Panc1 (cell line): ENCODE results near the gene MGME1. TPM values are rescaled to one million over a fixed set of nuclear protein-coding genes. Genes with fewer than 3 reads are reported as not detected.

Experiments used
- ATAC-seq: fragments of 200-7000 bp; cut with Tn5 transposase; 2 replicates; pipeline ENCODE4 v1.9.1; 2020; ENCODE audit warnings: mild to moderate bottlenecking, moderate library complexity
- BruUV-seq: library from RNA; stranded (reverse); fragments of 400-500 nt; replicated peaks from 2 replicates; lab custom pipeline; 2021; lab: Mats Ljungman, UMichigan
- CTCF ChIA-PET: fragments of 300-600 bp; sonication (Branson Sonifier 250); formaldehyde crosslinking; loops from one replicate; lab custom pipeline; 2022; ENCODE audit warnings: antibody characterized with exemption; lab: Charles Lee
- POLR2A ChIA-PET: fragments of 300-600 bp; sonication (Branson Sonifier 250); formaldehyde crosslinking; loops from one replicate; lab custom pipeline; 2022; ENCODE audit warnings: antibody characterized with exemption; lab: Charles Lee
- DNase-seq: peaks from one replicate; pipeline ENCODE4 v3.0.0-alpha.2; 2010; ENCODE audit warnings: low read depth, low spot score
- H3K27ac ChIP-seq: 2 replicates; pipeline ENCODE4 v1.5.1; 2011; ENCODE audit warnings: mild to moderate bottlenecking, low read length, inconsistent platforms
- H3K27me3 ChIP-seq: fragments of 200-500 bp; sonication (Bioruptor generic); 2 replicates; pipeline ENCODE4 v1.6.0; 2014; ENCODE audit warnings: low read length, inconsistent platforms; ENCODE audit not compliant: control insufficient read depth, insufficient read depth
- H3K36me3 ChIP-seq: fragments of 200-500 bp; sonication (Bioruptor generic); 2 replicates; pipeline ENCODE4 v1.5.1; 2014; ENCODE audit warnings: inconsistent platforms, mild to moderate bottlenecking, low read length, moderate library complexity; ENCODE audit not compliant: control insufficient read depth, insufficient read depth
- H3K4me1 ChIP-seq: 2 replicates; pipeline ENCODE4 v1.5.1; 2011; ENCODE audit warnings: inconsistent platforms, mild to moderate bottlenecking, low read length, moderate library complexity; ENCODE audit not compliant: control insufficient read depth, insufficient read depth
- H3K4me3 ChIP-seq, 2 experiments: 2 replicates each; pipeline ENCODE4 v1.5.1; 2011 to 2012; ENCODE audit warnings: low read depth in 2 of 2, low read length in 2 of 2, mild to moderate bottlenecking in 2 of 2, inconsistent platforms in 1 of 2, moderate library complexity in 1 of 2
- H3K9me3 ChIP-seq: fragments of 200-500 bp; sonication (Bioruptor generic); 2 replicates; pipeline ENCODE4 v1.5.1; 2014; ENCODE audit warnings: low read depth, mild to moderate bottlenecking, inconsistent platforms, low read length, moderate library complexity; ENCODE audit not compliant: control insufficient read depth, insufficient read depth
- POLR2AphosphoS5 ChIP-seq: IDR thresholded peaks from 2 replicates; pipeline ENCODE4 v1.6.1; 2012; ENCODE audit warnings: mild to moderate bottlenecking, low read depth, low read length, moderate library complexity
- SIN3A ChIP-seq: IDR thresholded peaks from 2 replicates; pipeline ENCODE4 v1.6.1; 2012; ENCODE audit warnings: low read depth, mild to moderate bottlenecking, low read length, moderate library complexity, borderline replicate concordance; ENCODE audit not compliant: insufficient read depth
- TCF7L2 ChIP-seq: IDR thresholded peaks from 2 replicates; pipeline ENCODE4 v1.6.1; 2011; ENCODE audit warnings: mild to moderate bottlenecking, low read depth, low read length, inconsistent platforms
- in situ Hi-C: cut with HindIII; loops from 2 replicates; pipeline ENCODE4 v1.10.0; 2016; ENCODE audit warnings: low sequenced_read_pairs, low pct_unique_long_range_greater_than_20kb
- intact Hi-C: fragments of 100-400 bp; cut with micrococcal nuclease; formaldehyde crosslinking; loops from one replicate; pipeline ENCODE4 v1.10.0; 2022; ENCODE audit not compliant: unreplicated experiment
- total RNA-seq: library from RNA; stranded (reverse); gene quantifications from one replicate; pipeline ENCODE4 v1.2.1, GENCODE V29; 2021; ENCODE audit not compliant: unreplicated experiment
- TF ChIP-seq, protein P1 (sequence below): fragments of 450-650 bp; IDR thresholded peaks from 2 replicates; pipeline ENCODE4 v1.5.1; 2017; ENCODE audit warnings: mild to moderate bottlenecking
- TF ChIP-seq, protein P2 (sequence below), 2 experiments: IDR thresholded peaks; 2 replicates each; pipeline ENCODE4 v1.6.1; 2011 to 2012; ENCODE audit warnings: low read depth in 2 of 2, control low read depth in 1 of 2, low read length in 1 of 2, mild to moderate bottlenecking in 1 of 2, moderate library complexity in 1 of 2; ENCODE audit not compliant: insufficient read depth in 1 of 2

Gene MGME1
- total RNA-seq, 1 experiment from 2014 or later = 27.0 TPM

DNA sequence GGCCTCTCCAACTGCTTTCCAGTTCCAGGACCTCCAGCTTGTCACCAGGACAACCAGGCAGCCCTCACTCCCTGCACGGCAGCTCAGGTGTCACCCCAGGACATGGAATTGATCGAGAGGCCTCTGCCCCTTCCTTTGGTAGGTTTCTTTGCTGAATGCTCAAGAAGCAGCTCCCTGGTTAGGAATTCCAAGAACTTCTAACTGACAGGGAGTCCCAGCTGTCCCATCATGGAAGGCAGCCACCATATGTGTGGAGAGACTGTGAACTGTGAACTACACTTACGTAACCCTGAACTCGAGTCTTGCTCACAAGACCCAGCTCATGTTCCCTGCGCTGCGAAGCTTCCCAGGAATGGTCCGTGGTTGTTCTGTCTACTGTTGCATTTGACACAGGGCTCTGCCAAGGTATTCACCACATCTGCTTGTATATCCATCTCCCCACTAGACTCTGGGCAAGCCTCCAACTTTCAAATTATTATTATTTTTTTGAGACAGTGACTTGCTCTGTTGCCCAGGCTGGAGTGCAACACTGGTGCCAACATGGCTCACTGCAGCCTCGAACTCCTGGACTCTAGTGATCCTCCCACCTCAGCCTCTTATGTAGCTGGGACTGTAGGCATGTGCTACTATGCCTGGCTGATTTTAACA is 35.7 kb downstream of the MGME1 start:
- TF ChIP-seq SIN3A = no peak
- TF ChIP-seq, protein P1, sequence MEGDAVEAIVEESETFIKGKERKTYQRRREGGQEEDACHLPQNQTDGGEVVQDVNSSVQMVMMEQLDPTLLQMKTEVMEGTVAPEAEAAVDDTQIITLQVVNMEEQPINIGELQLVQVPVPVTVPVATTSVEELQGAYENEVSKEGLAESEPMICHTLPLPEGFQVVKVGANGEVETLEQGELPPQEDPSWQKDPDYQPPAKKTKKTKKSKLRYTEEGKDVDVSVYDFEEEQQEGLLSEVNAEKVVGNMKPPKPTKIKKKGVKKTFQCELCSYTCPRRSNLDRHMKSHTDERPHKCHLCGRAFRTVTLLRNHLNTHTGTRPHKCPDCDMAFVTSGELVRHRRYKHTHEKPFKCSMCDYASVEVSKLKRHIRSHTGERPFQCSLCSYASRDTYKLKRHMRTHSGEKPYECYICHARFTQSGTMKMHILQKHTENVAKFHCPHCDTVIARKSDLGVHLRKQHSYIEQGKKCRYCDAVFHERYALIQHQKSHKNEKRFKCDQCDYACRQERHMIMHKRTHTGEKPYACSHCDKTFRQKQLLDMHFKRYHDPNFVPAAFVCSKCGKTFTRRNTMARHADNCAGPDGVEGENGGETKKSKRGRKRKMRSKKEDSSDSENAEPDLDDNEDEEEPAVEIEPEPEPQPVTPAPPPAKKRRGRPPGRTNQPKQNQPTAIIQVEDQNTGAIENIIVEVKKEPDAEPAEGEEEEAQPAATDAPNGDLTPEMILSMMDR = no peak
- TF ChIP-seq POLR2AphosphoS5 = no peak
- TF ChIP-seq, protein P2, sequence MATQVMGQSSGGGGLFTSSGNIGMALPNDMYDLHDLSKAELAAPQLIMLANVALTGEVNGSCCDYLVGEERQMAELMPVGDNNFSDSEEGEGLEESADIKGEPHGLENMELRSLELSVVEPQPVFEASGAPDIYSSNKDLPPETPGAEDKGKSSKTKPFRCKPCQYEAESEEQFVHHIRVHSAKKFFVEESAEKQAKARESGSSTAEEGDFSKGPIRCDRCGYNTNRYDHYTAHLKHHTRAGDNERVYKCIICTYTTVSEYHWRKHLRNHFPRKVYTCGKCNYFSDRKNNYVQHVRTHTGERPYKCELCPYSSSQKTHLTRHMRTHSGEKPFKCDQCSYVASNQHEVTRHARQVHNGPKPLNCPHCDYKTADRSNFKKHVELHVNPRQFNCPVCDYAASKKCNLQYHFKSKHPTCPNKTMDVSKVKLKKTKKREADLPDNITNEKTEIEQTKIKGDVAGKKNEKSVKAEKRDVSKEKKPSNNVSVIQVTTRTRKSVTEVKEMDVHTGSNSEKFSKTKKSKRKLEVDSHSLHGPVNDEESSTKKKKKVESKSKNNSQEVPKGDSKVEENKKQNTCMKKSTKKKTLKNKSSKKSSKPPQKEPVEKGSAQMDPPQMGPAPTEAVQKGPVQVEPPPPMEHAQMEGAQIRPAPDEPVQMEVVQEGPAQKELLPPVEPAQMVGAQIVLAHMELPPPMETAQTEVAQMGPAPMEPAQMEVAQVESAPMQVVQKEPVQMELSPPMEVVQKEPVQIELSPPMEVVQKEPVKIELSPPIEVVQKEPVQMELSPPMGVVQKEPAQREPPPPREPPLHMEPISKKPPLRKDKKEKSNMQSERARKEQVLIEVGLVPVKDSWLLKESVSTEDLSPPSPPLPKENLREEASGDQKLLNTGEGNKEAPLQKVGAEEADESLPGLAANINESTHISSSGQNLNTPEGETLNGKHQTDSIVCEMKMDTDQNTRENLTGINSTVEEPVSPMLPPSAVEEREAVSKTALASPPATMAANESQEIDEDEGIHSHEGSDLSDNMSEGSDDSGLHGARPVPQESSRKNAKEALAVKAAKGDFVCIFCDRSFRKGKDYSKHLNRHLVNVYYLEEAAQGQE (IDR thresholded peaks at IDR 0.05; ENCODE audit: insufficient read depth in 1 of 2, low read depth in 2 of 2, low read length in 1 of 2) = no peak
- BruUV-seq = no TSS peak
- intact Hi-C loops = no loop called here
- Histone ChIP-seq H3K27ac (no peak overlapping the region), H3K4me1 (no peaks in the 10 kb centered on the region), H3K9me3 (no peaks in the 10 kb centered on the region), H3K36me3 (no peaks in the 10 kb centered on the region), H3K27me3 (no peaks in the 10 kb centered on the region), H3K4me3 (no peak overlapping the region)
- DNase-seq = no peak
- no peak for ATAC-seq
- ChIA-PET POLR2A (no interaction called here), CTCF (no interaction called here)
- in situ Hi-C loops = no loop called here

DNA sequence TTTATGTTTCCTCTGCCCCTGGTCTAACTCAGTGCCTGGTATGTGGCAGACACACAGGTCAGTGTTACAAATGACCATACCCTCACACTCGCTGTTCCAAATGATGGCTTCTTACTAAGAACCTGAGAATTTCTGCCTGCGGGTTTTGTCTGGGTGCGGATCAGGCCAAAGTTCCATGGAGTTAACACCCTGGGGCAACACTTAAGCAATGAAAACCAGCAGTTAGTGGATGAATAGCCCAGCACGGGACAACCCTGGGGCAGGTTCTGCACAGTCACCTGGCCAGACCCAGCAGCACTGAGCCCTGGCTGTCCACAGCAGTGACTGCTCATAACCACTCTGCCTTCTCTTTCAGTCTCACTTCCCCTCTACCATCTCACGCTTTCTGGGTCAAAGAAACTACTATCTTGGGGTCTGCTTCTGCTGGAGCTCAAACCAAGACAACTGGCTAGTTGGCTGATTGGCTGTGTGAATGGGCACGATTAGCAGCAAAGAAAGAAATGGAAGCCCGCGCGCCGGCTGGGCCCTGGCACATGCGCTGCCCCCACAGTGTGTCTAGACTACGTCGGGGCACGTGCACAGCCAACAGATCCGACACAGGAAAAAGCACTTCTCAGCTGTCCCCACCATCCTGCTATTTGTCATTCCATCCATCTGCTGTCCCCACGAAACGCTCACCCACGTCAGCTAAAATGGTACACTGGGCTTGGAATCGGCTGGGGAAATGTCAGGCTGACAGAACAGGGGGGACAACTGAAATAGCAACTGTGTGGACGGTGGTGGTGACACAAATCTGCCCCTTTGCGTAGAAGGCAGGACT is 36.6 kb downstream of the MGME1 start:
- CTCF ChIA-PET = interaction anchor here (0.7 kb wide), 1 partner anchor 33 kb away, joined by 5 read pairs; no protein-coding TSS in a partner anchor
- ATAC-seq = no peak
- Histone ChIP-seq H3K27ac (no peak overlapping the region), H3K9me3 (no peaks in the 10 kb centered on the region), H3K36me3 (no peaks in the 10 kb centered on the region), H3K27me3 (no peaks in the 10 kb centered on the region), H3K4me3 (no peak overlapping the region), H3K4me1 (no peaks in the 10 kb centered on the region)
- no peak for DNase-seq
- POLR2A ChIA-PET = no interaction called here
- intact Hi-C loops (no loop called here), in situ Hi-C loops (no loop called here)
- no TSS peak for BruUV-seq
- TF ChIP-seq, protein P2 (IDR thresholded peaks at IDR 0.05; ENCODE audit: insufficient read depth in 1 of 2, low read depth in 2 of 2, low read length in 1 of 2) = no peak
- TF ChIP-seq SIN3A (no peak), POLR2AphosphoS5 (no peak), TCF7L2 (no peak)
- TF ChIP-seq, protein P1 = no peak
